Measurements from ENCODE around the gene PRKAG2. TPM values are rescaled to one million over a fixed set of nuclear protein-coding genes. Genes with fewer than 3 reads are reported as not detected.
A peak's percentile ranks its signal among the peaks of the same experiment; 100 is the strongest.

PRKAG2 gene
- polyA plus RNA-seq, 1 donor, result 12.3 TPM

DNA sequence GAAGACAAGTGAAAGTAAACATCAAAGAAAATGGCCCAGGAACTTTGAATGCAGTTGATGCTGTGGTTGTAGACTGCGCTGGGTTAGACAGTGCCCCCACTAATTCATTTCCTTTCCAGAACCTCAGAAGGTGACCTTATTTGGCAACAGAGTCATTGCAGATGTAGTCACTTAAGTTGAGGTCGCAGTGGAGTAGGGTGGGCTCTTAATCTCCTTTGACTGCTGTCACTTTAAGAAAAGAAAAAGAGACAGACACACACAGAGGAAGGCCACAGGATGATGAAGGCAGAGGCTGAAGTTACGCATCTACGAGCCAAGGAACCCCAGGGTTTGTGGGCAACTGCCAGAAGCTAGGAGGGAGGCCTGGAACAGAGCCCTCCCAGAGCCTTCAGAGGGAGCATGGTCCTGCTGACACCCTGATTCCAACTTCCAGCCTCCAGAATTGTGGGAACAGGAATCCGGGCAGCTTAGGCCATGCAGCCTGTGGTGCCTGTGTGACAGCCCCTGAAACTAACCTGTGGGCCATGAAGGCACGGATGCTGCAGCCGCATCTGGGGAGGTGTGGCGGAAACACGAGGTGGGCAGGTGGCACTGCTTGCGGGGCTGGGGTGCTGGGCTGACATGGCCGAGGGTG is 107.6 kb downstream of the PRKAG2 start:
- DNase-seq (ENCODE audit: low read depth), result no peak

DNA sequence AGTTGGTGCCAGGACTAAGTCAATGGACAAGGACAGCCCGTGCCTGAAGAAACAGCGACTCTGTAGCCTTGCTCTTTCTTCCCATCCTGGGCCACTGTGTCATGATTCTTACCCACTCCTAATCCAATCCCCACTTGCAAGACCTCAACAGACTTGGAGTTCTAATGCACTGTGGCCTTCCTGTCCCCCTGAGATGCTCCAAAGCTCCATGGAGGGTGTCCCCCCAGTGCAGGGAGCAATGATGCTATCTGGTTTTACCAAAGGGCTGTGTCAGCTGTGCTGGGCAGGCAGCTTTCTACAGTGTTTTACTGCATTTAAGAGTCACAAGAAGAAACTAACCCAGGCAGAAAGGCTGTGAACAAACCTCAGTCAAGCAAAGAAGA is 108.1 kb downstream of the PRKAG2 start:
- no peak for DNase-seq (ENCODE audit: low read depth)

DNA sequence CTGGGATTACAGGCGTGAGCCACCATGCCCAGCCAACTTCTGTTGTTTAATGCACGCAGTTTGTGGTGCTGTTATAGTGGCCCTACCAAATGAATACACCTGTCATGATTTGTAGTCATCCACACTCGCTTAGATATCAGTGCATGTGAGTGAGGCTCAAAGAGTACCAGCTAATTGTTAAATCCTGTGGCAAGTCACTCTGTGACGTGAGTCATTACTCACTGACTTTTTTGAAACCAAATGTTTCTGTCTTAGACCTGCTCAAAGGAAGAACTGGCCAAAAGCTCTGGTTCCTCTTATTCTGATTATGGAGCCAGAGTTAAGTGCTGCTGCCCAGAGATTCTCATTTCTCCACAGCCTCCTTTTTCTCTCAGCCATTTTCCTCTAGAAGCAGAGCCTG is 109.4 kb downstream of the PRKAG2 start:
- DNase-seq (ENCODE audit: low read depth), result no peak

DNA sequence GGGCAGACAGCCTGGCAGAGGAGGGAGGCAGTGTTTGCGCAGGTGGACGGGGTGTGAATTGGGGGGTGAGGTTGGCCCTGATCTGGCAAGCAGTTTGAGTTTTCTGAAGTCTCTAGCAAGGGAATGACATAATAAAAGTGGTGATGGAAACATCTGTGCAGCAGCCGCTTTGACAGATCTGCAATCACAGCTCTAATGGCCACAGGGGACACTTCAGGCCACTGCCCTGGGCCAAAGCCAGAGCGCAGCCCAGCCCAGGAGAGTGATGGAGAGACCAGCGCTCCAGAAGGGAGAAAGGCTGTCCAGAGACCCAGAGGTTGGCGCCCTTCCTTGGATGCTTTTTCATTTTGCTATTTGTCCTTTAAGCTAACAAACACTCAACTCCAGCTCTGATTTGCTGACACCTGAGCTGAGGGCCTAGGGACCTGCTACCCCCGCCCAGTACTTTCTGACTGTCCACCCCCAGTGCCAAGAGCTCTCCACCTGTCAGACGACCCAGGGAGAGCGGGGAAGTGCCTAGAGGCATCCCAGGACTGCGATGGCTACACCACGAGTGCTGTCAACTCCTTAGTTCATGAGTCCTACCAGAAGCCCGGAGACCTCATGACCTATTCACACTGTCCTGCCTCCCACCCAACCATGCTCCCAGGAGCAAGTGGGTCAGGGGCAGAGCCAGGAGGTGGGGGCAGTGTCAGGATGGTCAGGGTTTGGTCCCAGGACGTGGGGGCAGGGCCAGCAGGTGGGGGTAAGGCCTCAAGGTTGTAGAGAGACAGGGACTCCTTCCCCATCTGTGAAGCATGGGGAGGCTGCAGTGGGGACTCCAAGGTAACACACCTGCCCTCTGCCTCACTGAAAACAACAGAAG is 112.6 kb downstream of the PRKAG2 start:
- DNase-seq (ENCODE audit: low read depth), result no peak

DNA sequence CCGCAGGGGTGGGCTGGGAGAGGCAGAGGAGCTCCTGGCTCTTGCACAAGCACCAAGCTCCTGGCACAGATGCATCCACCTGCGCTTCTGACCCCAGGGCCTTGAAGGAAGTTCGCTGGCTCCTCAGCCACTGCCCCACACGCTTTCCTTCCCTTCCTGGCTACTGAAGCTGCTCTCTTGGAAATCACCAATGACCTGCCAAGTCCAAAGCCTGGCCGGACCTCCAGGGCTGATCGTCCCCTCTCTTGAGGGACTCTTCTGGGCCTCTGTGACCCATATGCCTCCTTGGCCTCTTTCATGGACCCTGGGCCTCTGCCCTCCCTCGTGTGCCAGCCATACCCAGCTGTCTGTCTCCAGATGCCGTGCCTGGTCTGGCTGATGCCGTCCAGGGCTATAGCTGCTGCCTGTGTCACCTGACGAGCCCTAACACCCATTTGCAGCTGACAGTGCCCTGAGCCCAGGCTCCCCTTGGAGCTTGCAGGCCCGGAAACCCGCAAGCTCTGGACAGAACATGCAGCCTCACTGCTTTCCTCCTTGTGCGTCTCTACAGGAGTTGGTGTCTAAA is 113.4 kb downstream of the PRKAG2 start:
- DNase-seq (ENCODE audit: low read depth), result no peak

DNA sequence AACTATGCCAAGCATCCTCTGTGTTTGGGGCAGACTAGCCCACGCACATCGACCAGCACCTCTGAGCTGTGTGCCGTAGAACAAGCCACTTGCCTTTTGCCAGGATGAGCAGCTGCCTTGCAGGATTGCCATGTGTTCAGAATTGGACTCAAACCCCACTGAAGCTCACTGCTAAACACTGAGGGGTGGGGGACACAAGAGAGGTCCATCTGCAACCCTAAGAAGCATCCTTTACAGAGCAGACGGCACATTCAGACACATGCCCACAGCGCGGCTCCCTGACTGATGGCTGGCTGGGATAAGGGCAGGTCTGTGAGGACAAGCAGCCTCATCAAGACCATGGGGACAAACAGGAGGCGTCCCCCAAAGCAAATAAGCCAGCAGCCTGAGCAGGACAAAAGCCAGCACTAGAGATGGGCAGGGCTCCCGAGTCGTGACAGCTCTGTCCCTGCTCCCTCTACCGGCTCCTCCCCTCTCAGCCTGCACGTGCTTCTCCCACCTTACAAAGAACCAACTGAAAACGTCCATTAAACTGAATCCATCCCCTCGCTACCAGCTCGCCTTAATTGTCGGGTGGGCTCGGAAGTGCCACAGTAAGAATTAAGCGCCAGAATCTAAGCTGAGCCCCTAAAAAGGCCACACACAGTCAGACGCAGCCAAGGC is 114.2 kb downstream of the PRKAG2 start:
- no peak for DNase-seq (ENCODE audit: low read depth)

DNA sequence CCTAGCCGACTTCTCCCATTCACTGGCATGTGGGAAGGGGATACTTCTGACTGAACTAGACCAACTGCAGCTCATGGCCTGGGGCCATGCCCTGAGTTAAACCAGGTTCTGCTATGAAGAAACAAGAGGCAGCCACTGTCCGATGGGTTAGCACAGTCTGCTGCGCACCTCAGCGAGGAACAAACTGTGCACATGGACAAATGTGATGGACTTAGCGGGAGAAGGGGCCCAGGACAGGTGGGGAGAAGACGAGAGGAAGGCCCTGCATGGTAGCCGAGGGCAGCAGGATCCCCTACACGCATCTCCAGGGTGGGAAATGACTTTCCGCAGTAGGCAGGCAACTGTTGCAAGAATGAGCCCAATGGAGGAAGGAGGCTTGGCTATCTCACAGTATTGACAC is 115.0 kb downstream of the PRKAG2 start:
- DNase-seq (ENCODE audit: low read depth), result no peak

DNA sequence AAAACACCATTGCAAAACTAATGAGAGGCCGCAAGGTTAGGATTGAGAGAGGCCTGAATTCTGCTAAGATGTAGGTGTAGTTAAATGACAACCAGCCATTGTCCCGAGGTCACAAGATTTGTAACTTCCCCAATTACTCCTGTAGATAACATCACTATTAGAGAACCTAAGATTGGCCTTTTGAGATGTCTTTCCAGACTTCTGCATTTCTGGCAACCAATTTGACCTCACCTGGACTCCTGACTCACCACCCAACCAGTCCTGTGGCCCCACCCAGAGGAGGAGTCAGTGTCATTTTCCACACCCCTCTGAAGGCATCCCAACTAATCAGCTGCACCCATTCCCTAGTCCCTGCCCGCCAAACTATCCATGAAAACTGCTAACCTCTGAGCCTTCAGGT is 115.7 kb downstream of the PRKAG2 start:
- DNase-seq (ENCODE audit: low read depth), result no peak

DNA sequence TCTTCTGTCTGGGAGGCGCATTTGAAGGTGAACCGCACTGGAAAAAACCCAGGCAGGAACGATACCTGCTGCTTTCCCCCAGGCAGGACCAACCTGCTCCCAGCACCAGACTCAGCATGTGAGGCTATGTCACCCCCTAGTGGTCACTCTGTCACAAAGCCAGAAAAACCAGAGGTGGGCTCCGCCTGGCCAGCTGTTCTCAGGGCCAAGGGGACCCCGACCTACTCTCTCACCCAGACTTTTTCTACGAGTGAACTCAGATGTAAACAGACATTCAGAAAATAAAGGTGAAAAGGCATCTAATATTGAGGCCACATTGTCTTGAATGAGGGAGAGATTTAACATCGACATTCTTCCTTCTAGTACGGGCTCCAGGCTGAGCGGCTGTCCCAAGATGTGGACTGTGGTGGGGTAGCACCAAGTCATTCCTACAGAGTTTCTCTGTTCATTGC is 117.3 kb downstream of the PRKAG2 start:
- peak; percentile 40 for DNase-seq (ENCODE audit: low read depth)

DNA sequence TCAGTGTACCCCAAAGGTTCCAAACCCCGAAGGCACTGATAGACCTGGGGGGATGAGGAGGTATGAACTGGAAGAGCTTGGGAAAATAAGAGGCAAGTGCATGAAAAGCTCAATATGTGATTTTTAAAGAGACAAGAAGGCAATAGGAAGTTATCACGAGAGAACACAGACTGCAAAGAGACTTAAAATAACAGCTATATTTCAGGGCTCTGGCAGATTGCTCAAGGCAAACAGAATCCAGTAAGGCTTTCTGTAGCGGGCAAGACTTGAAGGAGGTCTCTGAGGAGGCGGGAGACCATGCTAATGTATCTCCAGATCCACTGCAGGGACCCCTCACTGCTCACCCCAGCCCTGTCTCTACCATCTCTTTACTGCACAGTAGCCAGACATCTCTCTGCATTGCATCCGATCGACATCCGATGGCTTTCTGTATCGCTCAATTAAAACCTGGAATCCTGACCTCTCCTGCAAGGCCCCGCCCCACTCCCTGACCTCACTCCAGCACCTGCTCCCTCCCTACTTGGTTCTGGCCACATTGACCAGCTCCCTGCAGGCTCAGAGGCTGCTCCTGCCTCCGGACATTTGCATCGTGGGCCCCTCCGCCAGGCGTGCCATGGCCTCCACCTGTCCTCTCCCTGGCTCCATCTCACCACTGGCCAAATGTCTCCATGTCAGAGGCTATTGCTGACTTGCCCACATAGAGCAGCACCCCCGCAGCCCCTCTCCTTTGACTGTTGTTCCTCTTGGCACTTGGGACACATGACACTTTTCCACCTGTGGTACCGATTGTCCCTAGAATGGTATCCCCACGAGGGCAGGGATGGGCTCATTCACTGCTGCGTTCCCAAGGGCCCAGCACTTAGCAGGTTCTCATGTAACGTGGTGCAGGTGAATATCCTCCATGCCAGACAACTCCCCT is 118.0 kb downstream of the PRKAG2 start:
- DNase-seq (ENCODE audit: low read depth), result no peak

DNA sequence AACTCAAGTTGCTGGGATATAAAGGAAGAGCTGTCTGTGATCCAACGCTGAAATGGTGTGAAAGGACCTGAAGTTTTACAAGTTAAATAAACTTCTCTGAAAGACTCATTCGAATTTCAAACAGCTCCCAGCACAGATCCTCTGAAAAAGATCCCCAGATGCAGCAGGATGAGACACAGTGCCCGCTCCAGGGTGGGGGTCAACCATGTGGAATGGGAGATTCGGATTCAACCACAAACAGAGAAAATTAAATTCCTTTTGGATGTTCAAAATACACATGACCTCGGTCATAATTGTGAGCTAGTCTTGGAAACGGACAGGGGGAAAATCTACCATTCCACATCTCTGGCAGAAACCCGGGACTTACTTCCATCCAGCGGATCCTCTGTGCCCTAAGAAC is 119.6 kb downstream of the PRKAG2 start:
- DNase-seq (ENCODE audit: low read depth), result no peak

DNA sequence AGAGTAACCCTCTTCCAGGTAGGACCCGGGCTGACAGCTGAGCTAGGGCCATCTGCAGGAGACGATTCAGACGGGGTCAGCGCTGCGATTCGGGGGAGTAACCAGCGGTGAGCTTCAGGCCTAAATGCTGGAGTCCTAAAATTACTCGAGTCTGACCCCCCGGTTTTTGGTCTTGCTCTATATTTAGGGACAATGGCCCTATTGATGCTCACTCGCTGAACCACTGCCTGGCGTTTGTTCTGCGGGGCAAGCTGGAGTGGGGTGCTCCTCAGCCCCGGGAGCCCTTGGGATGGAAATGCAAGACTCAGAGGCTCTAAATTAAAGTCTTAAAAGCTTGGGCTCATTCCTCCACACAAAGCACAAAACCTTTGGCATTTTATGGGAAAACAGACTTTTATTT is 120.0 kb downstream of the PRKAG2 start:
- DNase-seq (ENCODE audit: low read depth), result no peak

DNA sequence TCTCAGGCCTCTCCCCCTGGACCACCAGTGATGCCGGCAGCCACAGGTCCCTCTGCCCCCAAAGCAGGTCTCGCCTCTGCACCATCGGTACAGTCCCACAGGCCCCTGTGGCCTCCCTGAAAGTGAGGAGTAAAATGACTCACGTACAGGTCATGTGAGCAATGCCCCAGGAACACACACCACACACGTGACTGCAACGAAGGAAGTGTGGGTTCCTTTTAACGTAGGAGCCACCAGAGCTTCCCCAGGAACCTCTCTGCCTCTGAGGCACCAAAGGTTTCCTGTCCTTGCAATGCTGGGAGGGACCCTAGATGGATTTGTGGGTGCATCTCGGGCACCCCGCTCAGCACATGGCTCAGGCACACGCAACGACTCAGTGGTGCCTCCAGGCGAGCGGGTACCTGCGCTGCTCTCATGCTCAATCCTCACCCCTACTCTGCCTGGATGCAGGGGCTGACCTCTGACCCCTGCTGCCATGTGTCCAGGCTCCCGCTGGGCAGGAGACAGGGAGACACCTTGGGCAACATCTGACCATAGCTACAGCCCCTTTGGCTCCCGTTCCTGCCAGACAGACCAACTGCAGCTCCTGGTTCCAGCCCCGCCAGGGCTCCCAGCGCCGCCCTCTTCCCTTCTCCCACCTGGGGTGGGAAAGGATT is 120.7 kb downstream of the PRKAG2 start:
- no peak for DNase-seq (ENCODE audit: low read depth)

DNA sequence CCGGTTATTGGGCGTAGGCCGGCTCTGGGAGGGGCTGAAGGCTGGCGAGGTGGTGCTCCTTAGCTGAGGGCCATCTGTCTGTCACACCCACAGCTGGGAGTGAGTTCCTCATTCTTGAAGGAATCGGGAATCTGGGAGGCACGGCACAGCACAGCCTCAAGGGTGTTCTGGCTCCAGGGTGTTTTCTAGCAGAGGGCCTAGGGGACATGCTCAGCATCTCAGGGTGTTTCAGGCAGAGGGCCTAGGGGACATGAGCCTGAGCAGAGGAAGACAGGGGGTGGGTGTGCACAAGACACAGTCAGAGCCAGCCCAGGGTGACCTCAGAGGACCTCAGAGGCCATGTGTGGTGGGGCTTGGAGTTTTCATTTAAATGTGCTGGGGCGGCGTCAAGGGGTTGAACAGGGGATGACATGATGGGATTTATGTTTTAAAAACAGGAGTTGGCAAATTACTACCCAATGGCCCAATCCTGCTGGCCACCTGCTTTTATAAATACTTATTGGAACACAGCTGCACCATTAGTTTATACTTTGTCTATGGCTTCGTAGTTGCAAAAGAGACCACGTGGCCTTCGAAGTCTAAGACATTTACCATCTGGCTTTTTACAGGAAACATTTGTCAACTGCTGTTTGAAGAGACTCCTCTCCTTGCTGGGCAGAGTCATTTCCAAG is 121.6 kb downstream of the PRKAG2 start:
- DNase-seq (ENCODE audit: low read depth), result no peak

DNA sequence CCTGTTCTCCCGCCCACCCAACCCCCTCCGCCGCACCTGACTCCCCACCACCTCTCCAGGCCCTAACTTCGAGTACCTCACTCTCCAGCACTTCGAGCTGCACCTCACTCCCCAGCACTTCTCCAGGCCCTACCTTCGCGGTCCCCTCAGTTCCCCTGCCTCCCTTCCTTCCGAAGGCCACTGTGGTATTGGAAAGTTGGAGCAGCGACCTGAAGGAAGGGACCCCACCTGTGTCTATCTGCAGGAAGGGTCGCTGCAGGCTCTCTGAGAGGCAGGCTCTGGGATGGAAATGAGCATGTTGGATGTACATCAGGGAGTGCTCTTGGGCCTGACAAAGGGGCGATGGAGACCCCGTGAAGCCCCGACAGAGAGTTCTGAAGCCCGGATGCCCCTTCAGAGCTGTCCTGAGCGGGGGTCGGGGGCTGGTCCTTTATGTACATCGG is 122.2 kb downstream of the PRKAG2 start:
- no peak for DNase-seq (ENCODE audit: low read depth)

DNA sequence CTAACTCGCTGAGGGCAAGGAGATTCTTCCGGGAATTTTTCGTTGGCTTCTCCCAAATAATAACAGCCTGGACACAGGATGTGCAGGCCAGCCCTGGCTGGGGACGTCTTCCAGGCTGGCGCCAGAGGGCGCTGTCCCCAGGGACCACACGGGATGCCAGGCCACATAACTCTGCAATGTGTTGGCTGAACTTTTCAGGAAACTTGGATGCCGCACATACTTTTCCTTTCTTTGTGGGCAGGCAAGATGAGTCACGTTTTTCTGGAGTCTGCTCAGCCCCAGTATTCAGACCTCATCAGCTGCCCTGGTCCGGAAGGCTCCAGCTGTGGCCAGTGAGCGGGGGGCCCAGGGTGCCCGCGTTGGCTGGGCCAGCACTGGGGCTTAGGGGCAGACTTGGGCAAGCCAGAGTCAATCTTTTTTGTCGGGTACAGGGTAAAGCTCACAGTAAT is 122.7 kb downstream of the PRKAG2 start:
- DNase-seq (ENCODE audit: low read depth), result no peak

DNA sequence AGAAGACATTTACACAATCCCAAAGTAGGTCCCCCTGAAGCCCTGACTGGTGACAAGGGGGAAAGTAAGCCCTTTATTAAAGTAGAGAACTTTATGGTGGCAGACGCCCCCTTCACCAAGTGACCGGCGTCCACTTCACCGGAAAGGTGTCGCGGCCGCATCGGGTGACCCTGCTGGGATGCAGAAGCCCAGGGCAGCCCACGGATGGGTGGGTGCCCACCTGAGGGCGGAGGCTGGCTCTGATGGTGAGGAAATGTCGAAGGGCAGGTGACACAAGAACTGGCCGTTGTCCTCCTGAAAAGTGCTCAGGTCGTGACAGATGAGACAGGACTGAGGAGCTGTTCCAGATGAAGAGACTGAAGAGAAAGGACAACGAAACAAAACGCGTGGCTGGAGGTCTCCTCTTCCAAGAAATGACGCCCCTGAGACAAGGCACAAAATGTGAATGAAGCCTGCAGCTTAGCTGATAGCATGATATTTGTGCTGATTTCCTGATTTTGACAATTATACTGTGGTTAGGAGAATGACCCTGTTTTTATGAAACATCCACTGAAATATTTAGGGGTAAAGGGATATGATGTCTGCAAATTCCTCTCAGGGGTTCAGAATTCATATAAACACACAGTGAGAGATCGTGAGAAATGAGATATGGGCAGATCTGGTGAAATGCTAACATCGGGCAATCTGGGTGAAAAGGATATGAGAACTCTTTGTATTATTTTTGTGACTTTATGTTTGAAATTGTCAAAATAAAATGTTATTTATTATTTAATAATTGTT is 123.9 kb downstream of the PRKAG2 start:
- no peak for DNase-seq (ENCODE audit: low read depth)

DNA sequence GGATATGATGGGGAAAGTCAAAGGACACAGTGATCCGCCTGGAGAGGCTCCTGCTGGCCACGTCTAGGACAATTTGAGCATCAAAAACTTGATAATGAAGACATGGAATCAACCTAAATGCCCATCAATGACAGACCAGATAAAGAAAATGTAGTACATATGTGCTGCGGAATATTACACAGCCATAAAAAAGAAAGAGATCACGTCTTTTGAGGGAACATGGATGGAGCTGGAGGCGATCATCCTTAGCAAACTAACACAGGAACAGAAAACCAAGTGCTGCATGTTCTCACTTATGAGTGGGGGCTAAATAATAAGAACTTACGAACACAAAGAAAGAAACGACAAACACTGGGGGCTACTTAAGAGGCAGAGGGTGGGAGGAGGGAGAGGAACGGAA is 124.9 kb downstream of the PRKAG2 start:
- DNase-seq (ENCODE audit: low read depth), result no peak

DNA sequence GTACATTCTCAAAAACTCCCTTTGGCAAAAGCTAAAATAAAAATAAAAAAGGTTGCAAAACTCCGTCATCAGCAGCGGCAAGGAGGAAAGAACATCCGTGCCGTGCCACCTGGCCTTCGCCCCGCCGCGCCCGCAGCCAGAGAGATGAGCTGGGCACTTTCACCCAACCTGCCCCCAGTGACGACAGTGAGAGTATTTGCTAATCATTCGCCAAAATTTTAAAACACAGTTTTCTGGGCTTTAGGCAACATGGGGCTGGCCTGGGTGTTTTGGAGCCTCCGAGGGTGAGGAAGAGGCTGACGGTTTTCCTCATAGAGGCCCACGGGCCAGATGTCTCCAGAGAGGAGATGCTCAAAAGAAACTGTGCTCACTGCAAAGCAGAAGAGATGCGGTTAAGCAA is 128.2 kb downstream of the PRKAG2 start:
- no peak for DNase-seq (ENCODE audit: low read depth)

Data from forelimb muscle (tissue), 1 donor.